ENCODE measurements around the gene NEURL2.
"Not testable (repeated sequence)": the region's sequence is repeated elsewhere in the genome, so short reads cannot be mapped to it uniquely, and the experiment has no call there.

The NEURL2 gene

GRCh38 chr20:45931680-45932079 lies 40.7 kb upstream of the NEURL2 start:
- not testable (repeated sequence) for H3K9me3 ChIP-seq (ENCODE audit: control insufficient read depth in 1 of 2, low read length in 2 of 2); H3K27ac ChIP-seq (ENCODE audit: low read length); H3K4me3 ChIP-seq (ENCODE audit: low read depth in 1 of 2, low read length in 2 of 2); H3K27me3 ChIP-seq (ENCODE audit: low read depth, low read length)
- peaks cover 0 to 10% of the 10 kb centered on the region in 2 donors for H3K36me3 ChIP-seq (ENCODE audit: control insufficient read depth in 1 of 2, insufficient read depth in 2 of 2, low read length in 2 of 2)
- H3K4me1 ChIP-seq (ENCODE audit: control insufficient read depth in 1 of 2, insufficient read depth in 2 of 2, low read length in 2 of 2), result peaks cover 0 to 22% of the 10 kb centered on the region in 2 donors

DNA sequence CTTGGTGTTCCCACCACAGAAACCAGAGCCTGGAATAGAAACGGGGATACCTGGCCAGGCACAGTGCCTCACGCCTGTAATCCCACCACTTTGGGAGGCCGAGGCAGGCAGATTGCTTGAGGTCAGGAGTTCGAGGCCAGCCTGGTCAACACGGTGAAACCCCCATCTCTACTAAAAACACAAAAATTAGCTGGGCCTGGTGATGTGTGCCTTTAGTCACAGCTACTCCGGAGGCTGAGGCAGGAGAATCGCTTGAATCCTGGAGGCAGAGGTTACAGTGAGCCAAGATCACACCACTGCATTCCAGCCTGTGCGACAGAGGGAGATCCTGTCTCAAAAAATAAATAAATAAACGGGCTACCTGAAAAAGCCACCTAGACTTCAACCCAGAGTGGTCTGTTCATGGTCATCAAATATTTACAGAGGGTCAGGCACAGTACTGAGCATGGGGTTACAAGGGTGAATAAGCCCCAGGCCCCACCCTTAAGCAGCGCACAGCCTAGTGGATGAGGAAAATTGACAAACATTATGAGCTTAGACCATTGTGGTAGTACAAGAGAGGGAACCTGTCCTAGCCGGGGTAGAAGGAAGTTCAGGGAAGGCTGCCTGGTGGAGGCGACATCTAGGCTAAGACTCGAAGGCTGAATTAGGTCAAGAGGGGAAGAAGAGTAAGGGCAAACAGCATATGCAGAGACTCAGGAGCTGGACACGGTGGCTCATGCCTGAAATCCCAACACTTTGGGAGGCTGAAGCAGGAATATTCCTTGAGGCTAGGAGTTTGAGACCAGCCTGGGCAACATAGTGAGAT lies 36.3 kb upstream of the NEURL2 start:
- no peaks in the 10 kb centered on the region for H3K36me3 ChIP-seq (ENCODE audit: control insufficient read depth in 1 of 2, insufficient read depth in 2 of 2, low read length in 2 of 2)
- H3K27ac ChIP-seq (ENCODE audit: low read length), result no peak overlapping the region
- no peak overlapping the region for H3K4me3 ChIP-seq (ENCODE audit: low read depth in 1 of 2, low read length in 2 of 2)
- no peaks in the 10 kb centered on the region for H3K9me3 ChIP-seq (ENCODE audit: control insufficient read depth in 1 of 2, low read length in 2 of 2)
- no peaks in the 10 kb centered on the region for H3K27me3 ChIP-seq (ENCODE audit: low read depth, low read length)
- peaks cover 0 to 4% of the 10 kb centered on the region in 2 donors for H3K4me1 ChIP-seq (ENCODE audit: control insufficient read depth in 1 of 2, insufficient read depth in 2 of 2, low read length in 2 of 2)

- Histone ChIP-seq H3K4me3 (ENCODE audit: low read depth in 1 of 2, low read length in 2 of 2) (no peak overlapping the region), H3K4me1 (ENCODE audit: control insufficient read depth in 1 of 2, insufficient read depth in 2 of 2, low read length in 2 of 2) (peaks cover 0 to 4% of the 10 kb centered on the region in 2 donors), H3K27ac (ENCODE audit: low read length) (no peak overlapping the region), H3K36me3 (ENCODE audit: control insufficient read depth in 1 of 2, insufficient read depth in 2 of 2, low read length in 2 of 2) (no peaks in the 10 kb centered on the region), H3K9me3 (ENCODE audit: control insufficient read depth in 1 of 2, low read length in 2 of 2) (no peaks in the 10 kb centered on the region), H3K27me3 (ENCODE audit: low read depth, low read length) (no peaks in the 10 kb centered on the region)
These were observed 35.7 kb upstream of the NEURL2 start for GRCh38 chr20:45926731-45927070.

DNA sequence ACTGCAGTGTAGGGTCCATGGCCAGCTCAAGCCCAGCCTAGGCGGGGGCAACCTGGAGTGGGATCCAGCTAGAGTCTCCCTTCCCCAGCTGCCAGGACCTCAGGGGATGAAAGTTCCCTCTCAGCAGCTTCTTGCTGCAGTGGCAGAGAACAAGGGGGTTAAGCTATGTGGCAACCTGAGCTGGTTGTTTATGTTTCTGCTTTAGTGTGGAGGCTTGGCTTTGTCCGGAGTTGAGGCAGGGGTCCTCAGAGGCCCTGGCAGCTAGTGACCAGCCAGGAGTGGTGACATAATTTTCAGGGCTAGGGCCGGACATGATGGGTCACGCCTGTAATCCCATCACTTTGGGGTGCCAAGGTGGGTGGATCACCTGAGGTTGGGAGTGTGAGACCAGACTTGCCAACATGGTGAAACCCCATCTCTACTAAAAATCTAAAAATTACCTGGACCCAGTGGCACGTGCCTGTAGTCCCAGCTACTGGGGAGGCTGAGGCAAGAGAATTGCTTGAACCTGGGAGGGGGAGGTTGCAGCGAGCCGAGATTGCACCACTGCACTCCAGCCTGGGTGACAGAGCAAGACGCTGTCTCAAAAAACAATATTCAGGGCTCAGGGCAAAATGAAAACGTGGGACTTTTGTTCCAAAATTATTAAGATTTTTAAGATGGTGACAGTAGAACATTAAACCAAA lies 35.0 kb upstream of the NEURL2 start:
- no peak overlapping the region for H3K4me3 ChIP-seq (ENCODE audit: low read depth in 1 of 2, low read length in 2 of 2)
- no peaks in the 10 kb centered on the region for H3K36me3 ChIP-seq (ENCODE audit: control insufficient read depth in 1 of 2, insufficient read depth in 2 of 2, low read length in 2 of 2)
- H3K27ac ChIP-seq (ENCODE audit: low read length), result no peak overlapping the region
- H3K27me3 ChIP-seq (ENCODE audit: low read depth, low read length), result no peaks in the 10 kb centered on the region
- H3K9me3 ChIP-seq (ENCODE audit: control insufficient read depth in 1 of 2, low read length in 2 of 2), result no peaks in the 10 kb centered on the region
- H3K4me1 ChIP-seq (ENCODE audit: control insufficient read depth in 1 of 2, insufficient read depth in 2 of 2, low read length in 2 of 2), result peaks cover 0 to 4% of the 10 kb centered on the region in 2 donors

DNA sequence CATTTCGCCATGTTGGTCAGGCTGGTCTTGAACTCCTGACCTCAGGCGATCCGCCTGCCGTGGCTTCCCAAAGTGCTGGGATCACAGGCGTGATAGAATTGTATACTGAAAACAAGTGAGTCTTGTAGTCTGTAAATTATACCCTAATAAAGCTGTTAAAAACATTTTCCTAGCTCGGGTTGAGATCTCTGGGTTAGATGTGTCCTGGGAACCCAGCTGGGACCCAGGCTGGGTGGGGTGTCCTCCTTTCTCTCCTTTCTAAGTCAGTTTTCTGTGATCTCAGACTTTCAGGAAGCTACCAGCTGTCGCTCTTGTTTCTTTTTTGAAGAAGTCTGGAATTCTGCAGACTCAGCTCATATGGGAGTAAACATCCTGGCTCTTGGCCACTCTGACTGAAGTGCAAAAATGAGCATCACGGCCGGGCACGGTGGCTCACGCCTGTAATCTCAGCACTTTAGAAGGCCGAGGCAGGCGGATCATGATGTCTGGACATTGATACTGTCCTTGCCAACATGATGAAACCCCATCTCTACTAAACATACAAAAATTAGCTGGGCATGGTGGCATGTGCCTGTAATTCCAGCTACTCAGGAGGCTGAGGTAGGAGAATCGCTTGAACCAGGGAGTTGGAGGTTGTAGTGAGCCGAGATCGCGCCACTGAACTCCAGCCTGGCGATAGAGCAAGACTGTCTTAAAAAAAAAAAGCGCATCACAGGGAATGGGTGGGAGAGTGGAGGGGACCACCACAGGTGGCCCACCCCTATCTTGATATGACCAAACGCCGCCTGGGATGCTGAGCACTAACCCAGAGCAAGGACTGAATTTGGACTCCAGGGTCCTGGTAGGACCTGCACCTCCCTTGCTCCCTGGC lies 33.6 kb upstream of the NEURL2 start:
- Histone ChIP-seq H3K27ac (ENCODE audit: low read length) (peak overlapping the region; percentile 19), H3K4me1 (ENCODE audit: control insufficient read depth in 1 of 2, insufficient read depth in 2 of 2, low read length in 2 of 2) (peaks cover 2 to 11% of the 10 kb centered on the region in 2 donors), H3K36me3 (ENCODE audit: control insufficient read depth in 1 of 2, insufficient read depth in 2 of 2, low read length in 2 of 2) (no peaks in the 10 kb centered on the region), H3K27me3 (ENCODE audit: low read depth, low read length) (no peaks in the 10 kb centered on the region), H3K4me3 (ENCODE audit: low read depth in 1 of 2, low read length in 2 of 2) (no peak overlapping the region), H3K9me3 (ENCODE audit: control insufficient read depth in 1 of 2, low read length in 2 of 2) (no peaks in the 10 kb centered on the region)

GRCh38 chr20:45921337-45922189 lies 30.6 kb upstream of the NEURL2 start:
- H3K27ac ChIP-seq (ENCODE audit: low read length), result no peak overlapping the region
- peaks cover 5 to 23% of the 10 kb centered on the region in 2 donors for H3K4me1 ChIP-seq (ENCODE audit: control insufficient read depth in 1 of 2, insufficient read depth in 2 of 2, low read length in 2 of 2)
- no peak overlapping the region for H3K4me3 ChIP-seq (ENCODE audit: low read depth in 1 of 2, low read length in 2 of 2)
- no peaks in the 10 kb centered on the region for H3K9me3 ChIP-seq (ENCODE audit: control insufficient read depth in 1 of 2, low read length in 2 of 2)
- H3K27me3 ChIP-seq (ENCODE audit: low read depth, low read length), result no peaks in the 10 kb centered on the region
- H3K36me3 ChIP-seq (ENCODE audit: control insufficient read depth in 1 of 2, insufficient read depth in 2 of 2, low read length in 2 of 2), result no peaks in the 10 kb centered on the region

- H3K4me3 ChIP-seq (ENCODE audit: low read depth in 1 of 2, low read length in 2 of 2), result no peak overlapping the region
- H3K4me1 ChIP-seq (ENCODE audit: control insufficient read depth in 1 of 2, insufficient read depth in 2 of 2, low read length in 2 of 2), result peaks cover 5 to 23% of the 10 kb centered on the region in 2 donors
- H3K36me3 ChIP-seq (ENCODE audit: control insufficient read depth in 1 of 2, insufficient read depth in 2 of 2, low read length in 2 of 2), result no peaks in the 10 kb centered on the region
These were observed 29.7 kb upstream of the NEURL2 start for GRCh38 chr20:45920462-45921336.

GRCh38 chr20:45919542-45920399 lies 28.8 kb upstream of the NEURL2 start:
- H3K9me3 ChIP-seq (ENCODE audit: control insufficient read depth in 1 of 2, low read length in 2 of 2), result no peaks in the 10 kb centered on the region
- peak overlapping the region; percentile 36 for H3K27ac ChIP-seq (ENCODE audit: low read length)
- H3K4me3 ChIP-seq (ENCODE audit: low read depth in 1 of 2, low read length in 2 of 2), result no peak overlapping the region
- H3K36me3 ChIP-seq (ENCODE audit: control insufficient read depth in 1 of 2, insufficient read depth in 2 of 2, low read length in 2 of 2), result no peaks in the 10 kb centered on the region
- no peaks in the 10 kb centered on the region for H3K27me3 ChIP-seq (ENCODE audit: low read depth, low read length)
- peaks cover 5 to 23% of the 10 kb centered on the region in 2 donors for H3K4me1 ChIP-seq (ENCODE audit: control insufficient read depth in 1 of 2, insufficient read depth in 2 of 2, low read length in 2 of 2)

More at GRCh38 chr20:45920462-45921336, 29.7 kb upstream of the NEURL2 start:
- H3K27ac ChIP-seq (ENCODE audit: low read length), result peak overlapping the region; percentile 36
- no peaks in the 10 kb centered on the region for H3K9me3 ChIP-seq (ENCODE audit: control insufficient read depth in 1 of 2, low read length in 2 of 2)
- H3K27me3 ChIP-seq (ENCODE audit: low read depth, low read length), result no peaks in the 10 kb centered on the region

DNA sequence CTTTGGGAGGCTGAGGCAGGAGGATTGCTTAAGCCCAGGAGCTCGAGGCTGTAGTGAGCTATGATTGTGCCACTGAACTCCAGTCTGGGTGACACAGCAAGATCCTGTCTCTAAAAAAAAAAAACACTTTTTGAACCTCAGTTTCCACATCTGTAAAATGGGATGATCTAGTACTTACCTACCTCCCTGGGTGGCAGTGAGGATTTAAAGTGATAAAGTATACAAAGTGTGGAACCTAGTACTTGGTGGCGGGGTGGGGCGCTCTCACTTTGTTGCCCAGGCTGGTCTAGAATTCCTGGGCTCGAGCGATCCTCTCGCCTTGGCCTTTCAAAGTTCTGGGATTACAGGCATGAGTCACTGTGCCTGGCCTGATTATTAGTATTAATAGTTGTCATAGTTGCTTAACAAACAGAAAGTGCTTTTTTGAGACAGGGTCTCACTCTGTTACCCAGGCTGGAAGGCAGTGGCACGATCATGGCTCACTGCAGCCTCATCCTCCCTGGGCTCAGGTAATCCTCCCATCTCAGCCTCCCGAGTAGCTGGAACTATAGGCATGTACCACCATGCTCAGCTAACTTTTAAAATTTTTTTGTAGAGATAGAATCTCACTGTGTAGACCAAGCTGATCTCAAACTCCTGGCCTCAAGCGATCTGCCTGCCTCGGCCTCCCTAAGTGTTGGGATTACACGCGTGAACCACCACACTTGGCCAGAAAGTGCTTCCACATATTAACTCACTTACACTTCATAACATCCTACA lies 27.9 kb upstream of the NEURL2 start:
- Histone ChIP-seq H3K9me3 (ENCODE audit: control insufficient read depth in 1 of 2, low read length in 2 of 2) (no peaks in the 10 kb centered on the region), H3K36me3 (ENCODE audit: control insufficient read depth in 1 of 2, insufficient read depth in 2 of 2, low read length in 2 of 2) (no peaks in the 10 kb centered on the region), H3K4me1 (ENCODE audit: control insufficient read depth in 1 of 2, insufficient read depth in 2 of 2, low read length in 2 of 2) (peaks cover 5 to 19% of the 10 kb centered on the region in 2 donors), H3K27me3 (ENCODE audit: low read depth, low read length) (no peaks in the 10 kb centered on the region), H3K4me3 (ENCODE audit: low read depth in 1 of 2, low read length in 2 of 2) (no peak overlapping the region), H3K27ac (ENCODE audit: low read length) (peak overlapping the region; percentile 58)

All from muscle layer of duodenum (tissue), 2 donors.